MM.1S (cell line): ENCODE results near the gene FRMPD2.

Experiments used
- DNase-seq: peaks from one replicate; pipeline ENCODE4 v3.0.0-alpha.2; 2015
- H2AFZ ChIP-seq: fragments of 300-600 bp; sonication (generic); 2 replicates; pipeline ENCODE4 v1.6.0; 2016; ENCODE audit warnings: antibody characterized with exemption, low read length
- H3F3A ChIP-seq: fragments of 300-600 bp; sonication (generic); 2 replicates; pipeline ENCODE4 v1.6.1; 2016; ENCODE audit warnings: mild to moderate bottlenecking, antibody characterized with exemption, low read length, moderate library complexity, mixed read lengths; ENCODE audit not compliant: insufficient read depth
- H3K27ac ChIP-seq: fragments of 300-600 bp; sonication (generic); 2 replicates; pipeline ENCODE4 v1.5.1; 2016; ENCODE audit warnings: mild to moderate bottlenecking, low read length
- H3K27me3 ChIP-seq: fragments of 300-600 bp; sonication (generic); replicated peaks from 2 replicates; pipeline ENCODE4 v1.6.0; 2016; ENCODE audit warnings: low read length; ENCODE audit not compliant: insufficient read depth
- H3K36me3 ChIP-seq: fragments of 300-600 bp; sonication (generic); replicated peaks from 2 replicates; pipeline ENCODE4 v1.6.1; 2016; ENCODE audit warnings: mild to moderate bottlenecking, low read length, mixed read lengths; ENCODE audit not compliant: insufficient read depth
- H3K4me1 ChIP-seq: fragments of 300-600 bp; sonication (generic); 2 replicates; pipeline ENCODE4 v1.6.1; 2016; ENCODE audit warnings: low read length, mixed read lengths
- H3K4me2 ChIP-seq: fragments of 300-600 bp; sonication (generic); 2 replicates; pipeline ENCODE4 v1.6.0; 2016; ENCODE audit warnings: low read depth, low read length
- H3K4me3 ChIP-seq: fragments of 300-600 bp; sonication (generic); 2 replicates; pipeline ENCODE4 v1.5.1; 2016; ENCODE audit warnings: low read length, mixed read lengths
- H3K79me2 ChIP-seq: fragments of 300-600 bp; sonication (generic); 2 replicates; pipeline ENCODE4 v1.6.1; 2016; ENCODE audit warnings: mixed run types, low read length, mixed read lengths
- H3K9ac ChIP-seq: fragments of 300-600 bp; sonication (generic); 2 replicates; pipeline ENCODE4 v1.6.1; 2016; ENCODE audit warnings: low read length, mixed read lengths
- H3K9me2 ChIP-seq: fragments of 300-600 bp; sonication (generic); replicated peaks from 2 replicates; pipeline ENCODE4 v1.6.1; 2016; ENCODE audit warnings: mild to moderate bottlenecking, low read length, mixed read lengths; ENCODE audit not compliant: insufficient read depth
- H3K9me3 ChIP-seq: fragments of 300-600 bp; sonication (generic); replicated peaks from 2 replicates; pipeline ENCODE4 v1.6.1; 2016; ENCODE audit warnings: mild to moderate bottlenecking, low read length, mixed read lengths; ENCODE audit not compliant: insufficient read depth
- H4K20me1 ChIP-seq: fragments of 300-600 bp; sonication (generic); 2 replicates; pipeline ENCODE4 v1.6.1; 2016; ENCODE audit warnings: mild to moderate bottlenecking, low read length, moderate library complexity, mixed read lengths; ENCODE audit not compliant: insufficient read depth
- EZH2 ChIP-seq: fragments of 300-600 bp; sonication (generic); optimal IDR thresholded peaks from 2 replicates; pipeline ENCODE3; 2017; ENCODE audit warnings: low read depth, mild to moderate bottlenecking, antibody characterized with exemption, low read length, mixed read lengths
- EZH2phosphoT487 ChIP-seq: fragments of 300-600 bp; sonication (generic); IDR thresholded peaks from 2 replicates; pipeline ENCODE4 v1.6.1; 2018; ENCODE audit warnings: antibody characterized with exemption, low read length
- TF ChIP-seq, protein P1 (sequence below): fragments of 300-600 bp; sonication (generic); IDR thresholded peaks from 2 replicates; pipeline ENCODE4 v1.5.1; 2016; ENCODE audit warnings: antibody characterized with exemption, low read length, mixed read lengths

FRMPD2 gene

DNA sequence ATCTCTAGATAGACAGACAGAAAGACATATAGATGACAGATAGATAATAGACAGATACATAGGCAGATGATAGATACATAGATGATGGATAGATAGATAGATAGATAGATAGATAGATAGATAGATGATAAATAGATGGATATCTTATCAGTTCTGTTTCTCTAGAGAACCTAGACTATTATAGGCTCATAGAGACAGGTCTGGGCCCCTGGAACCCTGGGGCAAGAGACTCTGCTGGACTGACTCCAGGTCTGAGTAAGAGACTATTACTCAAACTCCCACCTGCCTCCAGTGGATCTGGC, 58.3 kb downstream of the FRMPD2 start:
- Histone ChIP-seq H3K4me3 (no peak overlapping the region), H3F3A (no peaks in the 10 kb centered on the region), H3K9me2 (no peaks in the 10 kb centered on the region), H4K20me1 (no peaks in the 10 kb centered on the region), H3K4me2 (no peak overlapping the region), H3K9ac (no peak overlapping the region), H3K79me2 (no peaks in the 10 kb centered on the region), H3K27me3 (no peaks in the 10 kb centered on the region), H3K9me3 (no peaks in the 10 kb centered on the region), H3K36me3 (no peaks in the 10 kb centered on the region), H3K27ac (no peak overlapping the region), H3K4me1 (no peaks in the 10 kb centered on the region), H2AFZ (no peak overlapping the region)
- no peak for DNase-seq
- no peak for TF ChIP-seq EZH2phosphoT487

- no peaks in the 10 kb centered on the region for H3K4me1 ChIP-seq
- no peak overlapping the region for H3K27ac ChIP-seq
- DNase-seq = peak; percentile 40
- TF ChIP-seq, protein P1, sequence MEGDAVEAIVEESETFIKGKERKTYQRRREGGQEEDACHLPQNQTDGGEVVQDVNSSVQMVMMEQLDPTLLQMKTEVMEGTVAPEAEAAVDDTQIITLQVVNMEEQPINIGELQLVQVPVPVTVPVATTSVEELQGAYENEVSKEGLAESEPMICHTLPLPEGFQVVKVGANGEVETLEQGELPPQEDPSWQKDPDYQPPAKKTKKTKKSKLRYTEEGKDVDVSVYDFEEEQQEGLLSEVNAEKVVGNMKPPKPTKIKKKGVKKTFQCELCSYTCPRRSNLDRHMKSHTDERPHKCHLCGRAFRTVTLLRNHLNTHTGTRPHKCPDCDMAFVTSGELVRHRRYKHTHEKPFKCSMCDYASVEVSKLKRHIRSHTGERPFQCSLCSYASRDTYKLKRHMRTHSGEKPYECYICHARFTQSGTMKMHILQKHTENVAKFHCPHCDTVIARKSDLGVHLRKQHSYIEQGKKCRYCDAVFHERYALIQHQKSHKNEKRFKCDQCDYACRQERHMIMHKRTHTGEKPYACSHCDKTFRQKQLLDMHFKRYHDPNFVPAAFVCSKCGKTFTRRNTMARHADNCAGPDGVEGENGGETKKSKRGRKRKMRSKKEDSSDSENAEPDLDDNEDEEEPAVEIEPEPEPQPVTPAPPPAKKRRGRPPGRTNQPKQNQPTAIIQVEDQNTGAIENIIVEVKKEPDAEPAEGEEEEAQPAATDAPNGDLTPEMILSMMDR = peak; percentile 81
- no peak for TF ChIP-seq EZH2phosphoT487
- TF ChIP-seq EZH2 = no peak
- no peaks in the 10 kb centered on the region for H3K9me2 ChIP-seq
- no peaks in the 10 kb centered on the region for H3K27me3 ChIP-seq
- H3K4me3 ChIP-seq = no peak overlapping the region
- H3K36me3 ChIP-seq = no peaks in the 10 kb centered on the region
- H3F3A ChIP-seq = no peaks in the 10 kb centered on the region
- H3K9ac ChIP-seq = no peak overlapping the region
- H4K20me1 ChIP-seq = no peaks in the 10 kb centered on the region
- no peak overlapping the region for H2AFZ ChIP-seq
- no peaks in the 10 kb centered on the region for H3K79me2 ChIP-seq
- no peaks in the 10 kb centered on the region for H3K9me3 ChIP-seq
- H3K4me2 ChIP-seq = no peak overlapping the region
These were observed 58.9 kb downstream of the FRMPD2 start for GRCh38 chr10:48215486-48216203.

GRCh38 chr10:48214716-48215485, 59.6 kb downstream of the FRMPD2 start:
- no peak for DNase-seq
- H3K79me2 ChIP-seq = no peaks in the 10 kb centered on the region
- no peaks in the 10 kb centered on the region for H3K36me3 ChIP-seq
- no peaks in the 10 kb centered on the region for H3K9me2 ChIP-seq
- no peak for TF ChIP-seq EZH2
- no peak for TF ChIP-seq EZH2phosphoT487
- TF ChIP-seq, protein P1 = no peak
- no peaks in the 10 kb centered on the region for H3K27me3 ChIP-seq
- H3K27ac ChIP-seq = no peak overlapping the region
- no peaks in the 10 kb centered on the region for H4K20me1 ChIP-seq
- H3K4me2 ChIP-seq = no peak overlapping the region
- H3K4me3 ChIP-seq = no peak overlapping the region
- no peaks in the 10 kb centered on the region for H3F3A ChIP-seq
- no peaks in the 10 kb centered on the region for H3K4me1 ChIP-seq
- H2AFZ ChIP-seq = no peak overlapping the region
- H3K9me3 ChIP-seq = no peaks in the 10 kb centered on the region
- H3K9ac ChIP-seq = no peak overlapping the region

- H3K27me3 ChIP-seq = no peaks in the 10 kb centered on the region
- H3K4me2 ChIP-seq = no peak overlapping the region
- H3K4me3 ChIP-seq = no peak overlapping the region
- H3K79me2 ChIP-seq = no peaks in the 10 kb centered on the region
- H2AFZ ChIP-seq = no peak overlapping the region
- no peak overlapping the region for H3K27ac ChIP-seq
- DNase-seq = no peak
- H3K9me2 ChIP-seq = no peaks in the 10 kb centered on the region
- no peak overlapping the region for H3K9ac ChIP-seq
- TF ChIP-seq EZH2 (no peak), EZH2phosphoT487 (no peak)
- TF ChIP-seq, protein P1 = no peak
- H3K4me1 ChIP-seq = no peaks in the 10 kb centered on the region
- H3K36me3 ChIP-seq = no peaks in the 10 kb centered on the region
- H3K9me3 ChIP-seq = no peaks in the 10 kb centered on the region
- H4K20me1 ChIP-seq = no peaks in the 10 kb centered on the region
- H3F3A ChIP-seq = no peaks in the 10 kb centered on the region
These were observed 61.4 kb downstream of the FRMPD2 start for GRCh38 chr10:48213047-48213446.
